Astrocyte (in vitro differentiated cells and primary cell): ENCODE data around the gene PSMD12. TPM values are rescaled to one million over a fixed set of nuclear protein-coding genes. Genes with fewer than 3 reads are reported as not detected.
"Not testable (repeated sequence)": the region's sequence is repeated elsewhere in the genome, so short reads cannot be mapped to it uniquely, and the experiment has no call there.

Source experiments
- DNase-seq: peaks from one replicate; pipeline ENCODE4 v3.0.0-alpha.2; 2010; ENCODE audit warnings: low read depth
- FAIRE-seq: peaks from 2 replicates; lab custom pipeline; 2011; peaks lifted over from hg19 to GRCh38; lab: Jason Lieb, UNC
- H2AFZ ChIP-seq: 2 replicates; pipeline ENCODE4 v1.6.0; 2012; ENCODE audit warnings: low read depth, low read length, inconsistent platforms
- H3K27ac ChIP-seq: 2 replicates; pipeline ENCODE4 v1.5.1; 2011; ENCODE audit warnings: low read depth, low read length, inconsistent platforms
- H3K27me3 ChIP-seq: 2 replicates; pipeline ENCODE4 v1.6.0; 2011; ENCODE audit warnings: low read length, inconsistent platforms; ENCODE audit not compliant: insufficient read depth
- H3K36me3 ChIP-seq: 2 replicates; pipeline ENCODE4 v1.5.1; 2011; ENCODE audit warnings: low read length, inconsistent platforms; ENCODE audit not compliant: insufficient read depth
- H3K4me1 ChIP-seq: 2 replicates; pipeline ENCODE4 v1.5.1; 2011; ENCODE audit warnings: low read length, inconsistent platforms; ENCODE audit not compliant: insufficient read depth
- H3K4me2 ChIP-seq: 2 replicates; pipeline ENCODE4 v1.6.0; 2012; ENCODE audit warnings: low read length, inconsistent platforms
- H3K4me3 ChIP-seq: 2 replicates; pipeline ENCODE4 v1.5.1; 2011; ENCODE audit warnings: low read depth, mild to moderate bottlenecking, low read length, inconsistent platforms; ENCODE audit not compliant: insufficient read depth
- H3K79me2 ChIP-seq: 2 replicates; pipeline ENCODE4 v1.6.0; 2012; ENCODE audit warnings: mild to moderate bottlenecking, low read length, inconsistent platforms; ENCODE audit not compliant: insufficient read depth
- H3K9ac ChIP-seq: 2 replicates; pipeline ENCODE4 v1.6.0; 2012; ENCODE audit warnings: mild to moderate bottlenecking, low read length, inconsistent platforms
- H3K9me3 ChIP-seq: 2 replicates; pipeline ENCODE4 v1.5.1; 2012; ENCODE audit warnings: low read depth, mild to moderate bottlenecking, low read length, inconsistent platforms; ENCODE audit not compliant: insufficient read depth
- H4K20me1 ChIP-seq: 2 replicates; pipeline ENCODE4 v1.6.0; 2012; ENCODE audit warnings: low read length, inconsistent platforms; ENCODE audit not compliant: insufficient read depth
- H3K27ac Mint-ChIP-seq: one replicate; pipeline ENCODE4 v1.8.0; 2021; ENCODE audit warnings: mild to moderate bottlenecking, mixed read lengths; ENCODE audit not compliant: unreplicated experiment
- H3K27me3 Mint-ChIP-seq: one replicate; pipeline ENCODE4 v1.8.0; 2021; ENCODE audit warnings: low read depth, mixed read lengths; ENCODE audit not compliant: unreplicated experiment
- H3K36me3 Mint-ChIP-seq: one replicate; pipeline ENCODE4 v1.8.0; 2021; ENCODE audit warnings: low read depth, mixed read lengths; ENCODE audit not compliant: unreplicated experiment
- H3K4me1 Mint-ChIP-seq: one replicate; pipeline ENCODE4 v1.8.0; 2021; ENCODE audit warnings: low read depth, mixed read lengths; ENCODE audit not compliant: unreplicated experiment
- H3K4me3 Mint-ChIP-seq: one replicate; pipeline ENCODE4 v1.8.0; 2021; ENCODE audit warnings: mild to moderate bottlenecking, moderate library complexity, mixed read lengths; ENCODE audit not compliant: unreplicated experiment
- H3K9me3 Mint-ChIP-seq: one replicate; pipeline ENCODE4 v1.8.0; 2021; ENCODE audit warnings: mild to moderate bottlenecking, mixed read lengths; ENCODE audit not compliant: unreplicated experiment
- EZH2 ChIP-seq: IDR thresholded peaks from 2 replicates; pipeline ENCODE4 v1.6.1; 2012; ENCODE audit warnings: mild to moderate bottlenecking, low read length, inconsistent platforms; ENCODE audit not compliant: insufficient read depth
- total RNA-seq: library from RNA; stranded (reverse); gene quantifications from 2 replicates; pipeline ENCODE4 v1.2.1, GENCODE V29; 2021
- TF ChIP-seq, protein P1 (sequence below): IDR thresholded peaks from 2 replicates; pipeline ENCODE4 v1.5.1; 2011; ENCODE audit warnings: low read depth, mild to moderate bottlenecking, inconsistent platforms, low read length, moderate library complexity; ENCODE audit not compliant: insufficient read depth

The PSMD12 gene
- total RNA-seq, 1 donor from 2014 or later, result 74.1 TPM

DNA sequence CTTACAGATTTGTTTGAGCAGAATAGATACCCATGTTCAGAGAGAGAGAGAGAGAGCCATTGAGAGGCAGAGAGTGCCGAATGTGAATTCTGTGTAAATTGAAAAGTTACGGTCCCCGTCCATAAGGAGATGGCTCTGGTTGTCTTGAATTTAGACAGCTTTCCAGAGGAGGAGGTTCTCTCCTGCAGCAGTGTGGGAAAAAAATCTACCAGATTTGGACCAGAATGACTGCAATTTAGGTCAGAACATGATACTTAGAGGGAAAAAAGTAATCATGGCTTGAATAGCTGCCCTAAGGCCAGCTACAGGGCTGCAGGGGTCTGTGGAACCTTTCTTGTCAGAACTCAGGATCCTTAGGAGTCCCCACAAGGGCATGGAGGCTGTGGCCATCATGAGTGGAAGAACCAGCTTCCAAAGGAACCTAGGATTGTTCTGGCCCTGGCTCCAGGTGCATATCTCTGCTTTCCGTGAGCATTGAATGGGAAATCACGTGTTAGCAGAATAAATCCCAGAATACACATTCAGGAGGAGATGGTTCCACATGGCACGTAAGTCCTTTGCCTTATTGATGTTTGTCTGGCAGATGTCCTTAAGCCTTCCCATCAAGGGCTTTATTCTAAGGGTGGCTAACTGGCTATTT is 23.7 kb upstream of the PSMD12 start:
- no peaks in the 10 kb centered on the region for H3K9me3 ChIP-seq
- H3K36me3 Mint-ChIP-seq, result no peaks in the 10 kb centered on the region
- H3K27me3 ChIP-seq, result no peaks in the 10 kb centered on the region
- H3K79me2 ChIP-seq, result peaks cover 8% of the 10 kb centered on the region
- H2AFZ ChIP-seq, result no peak overlapping the region
- H3K4me1 Mint-ChIP-seq, result peaks cover 9% of the 10 kb centered on the region
- DNase-seq (no peak), FAIRE-seq (no peak)
- no peaks in the 10 kb centered on the region for H3K27me3 Mint-ChIP-seq
- H3K36me3 ChIP-seq, result no peaks in the 10 kb centered on the region
- peak overlapping the region; percentile 85 for H3K27ac ChIP-seq
- H3K4me1 ChIP-seq, result peaks cover 15% of the 10 kb centered on the region
- H3K27ac Mint-ChIP-seq, result no peak overlapping the region
- no peaks in the 10 kb centered on the region for H3K9me3 Mint-ChIP-seq
- peak overlapping the region; percentile 81 for H3K4me2 ChIP-seq
- H3K4me3 ChIP-seq, result no peak overlapping the region
- TF ChIP-seq, protein P1, sequence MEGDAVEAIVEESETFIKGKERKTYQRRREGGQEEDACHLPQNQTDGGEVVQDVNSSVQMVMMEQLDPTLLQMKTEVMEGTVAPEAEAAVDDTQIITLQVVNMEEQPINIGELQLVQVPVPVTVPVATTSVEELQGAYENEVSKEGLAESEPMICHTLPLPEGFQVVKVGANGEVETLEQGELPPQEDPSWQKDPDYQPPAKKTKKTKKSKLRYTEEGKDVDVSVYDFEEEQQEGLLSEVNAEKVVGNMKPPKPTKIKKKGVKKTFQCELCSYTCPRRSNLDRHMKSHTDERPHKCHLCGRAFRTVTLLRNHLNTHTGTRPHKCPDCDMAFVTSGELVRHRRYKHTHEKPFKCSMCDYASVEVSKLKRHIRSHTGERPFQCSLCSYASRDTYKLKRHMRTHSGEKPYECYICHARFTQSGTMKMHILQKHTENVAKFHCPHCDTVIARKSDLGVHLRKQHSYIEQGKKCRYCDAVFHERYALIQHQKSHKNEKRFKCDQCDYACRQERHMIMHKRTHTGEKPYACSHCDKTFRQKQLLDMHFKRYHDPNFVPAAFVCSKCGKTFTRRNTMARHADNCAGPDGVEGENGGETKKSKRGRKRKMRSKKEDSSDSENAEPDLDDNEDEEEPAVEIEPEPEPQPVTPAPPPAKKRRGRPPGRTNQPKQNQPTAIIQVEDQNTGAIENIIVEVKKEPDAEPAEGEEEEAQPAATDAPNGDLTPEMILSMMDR, result no peak
- TF ChIP-seq EZH2, result no peak
- peak overlapping the region; percentile 64 for H3K4me3 Mint-ChIP-seq
- H3K9ac ChIP-seq, result peak overlapping the region; percentile 25
- peaks cover 11% of the 10 kb centered on the region for H4K20me1 ChIP-seq

DNA sequence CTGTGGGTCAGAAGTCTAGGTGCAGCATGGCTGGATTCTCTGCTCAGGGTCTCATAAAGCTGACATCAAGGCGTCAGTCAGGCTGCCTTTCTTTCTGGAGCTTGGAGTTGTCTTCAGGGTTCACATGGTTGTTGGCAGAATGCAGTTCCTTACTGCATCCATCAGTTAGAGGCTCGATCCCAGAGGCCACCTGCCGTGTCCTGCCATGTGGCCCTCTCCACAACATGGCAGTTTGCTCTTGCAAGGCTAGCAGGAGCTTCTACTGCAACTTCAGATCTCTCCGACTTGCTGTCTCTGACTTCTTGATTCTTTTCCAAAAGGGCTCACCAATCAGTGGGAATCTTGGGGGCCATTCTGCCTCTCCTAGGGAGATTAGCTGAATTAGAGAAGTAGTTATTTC is 22.6 kb upstream of the PSMD12 start:
- peaks cover 8% of the 10 kb centered on the region for H3K79me2 ChIP-seq
- Mint-ChIP-seq H3K4me1 (peaks cover 9% of the 10 kb centered on the region), H3K27ac (no peak overlapping the region), H3K9me3 (no peaks in the 10 kb centered on the region), H3K4me3 (no peak overlapping the region), H3K36me3 (no peaks in the 10 kb centered on the region), H3K27me3 (no peaks in the 10 kb centered on the region)
- peaks cover 15% of the 10 kb centered on the region for H3K4me1 ChIP-seq
- no peaks in the 10 kb centered on the region for H3K9me3 ChIP-seq
- DNase-seq, result no peak
- H3K4me3 ChIP-seq, result no peak overlapping the region
- no peak for FAIRE-seq
- no peak overlapping the region for H3K4me2 ChIP-seq
- H3K36me3 ChIP-seq, result no peaks in the 10 kb centered on the region
- H3K27me3 ChIP-seq, result no peaks in the 10 kb centered on the region
- peaks cover 11% of the 10 kb centered on the region for H4K20me1 ChIP-seq
- no peak overlapping the region for H3K27ac ChIP-seq
- no peak for TF ChIP-seq EZH2
- TF ChIP-seq, protein P1, result no peak
- H2AFZ ChIP-seq, result no peak overlapping the region
- H3K9ac ChIP-seq, result no peak overlapping the region

DNA sequence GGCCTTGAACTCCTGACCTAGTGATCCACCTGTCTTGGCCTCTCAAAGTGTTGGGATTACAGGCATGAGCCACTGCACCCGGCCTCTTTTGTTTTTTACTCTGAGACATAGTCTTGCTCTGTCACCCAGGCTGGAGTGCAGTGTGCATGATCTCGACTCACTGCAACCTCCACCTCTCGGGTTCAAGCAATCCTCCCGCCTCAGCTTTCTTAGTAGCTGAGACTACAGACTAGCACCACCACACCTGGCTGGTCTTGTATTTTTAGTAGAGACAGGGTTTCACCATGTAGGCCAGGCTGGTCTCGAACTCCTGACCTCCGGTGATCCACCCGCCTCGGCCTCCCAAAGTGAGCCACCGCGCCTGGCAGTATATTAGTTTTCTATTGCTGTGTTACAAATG is 22.2 kb upstream of the PSMD12 start:
- not testable (repeated sequence) for H3K9me3 Mint-ChIP-seq, H3K79me2 ChIP-seq, H3K9ac ChIP-seq, FAIRE-seq, H3K4me1 Mint-ChIP-seq, H3K27ac Mint-ChIP-seq, H3K4me3 Mint-ChIP-seq, H3K27ac ChIP-seq, H2AFZ ChIP-seq, H3K4me2 ChIP-seq, H3K36me3 ChIP-seq, H3K27me3 ChIP-seq, H3K36me3 Mint-ChIP-seq, H3K27me3 Mint-ChIP-seq, H3K4me3 ChIP-seq, DNase-seq, H3K9me3 ChIP-seq
- Histone ChIP-seq H3K4me1 (peaks cover 15% of the 10 kb centered on the region), H4K20me1 (peaks cover 11% of the 10 kb centered on the region)
